Stomach (tissue), 9 donors: ENCODE measurements around the gene LRCH1. TPM values are rescaled to one million over a fixed set of nuclear protein-coding genes. Genes with fewer than 3 reads are reported as not detected.

ENCODE experiments used
- DNase-seq, 2 donors: peaks; one replicate each; pipeline versions ENCODE4 v3.0.0 to v3.0.0-alpha.2; 2013 to 2019
- H3K27ac ChIP-seq, 5 donors: fragments of 200-600 bp in 4 of 5; sonication (generic) in 4 of 5; one replicate each; pipeline ENCODE4 v1.5.1; 2013 to 2019; ENCODE audit warnings: mild to moderate bottlenecking in 1 of 5, moderate library complexity in 1 of 5
- H3K27me3 ChIP-seq, 3 donors: fragments of 200-600 bp; sonication (generic); one replicate each; pipeline ENCODE4 v1.5.1; 2017 to 2019; ENCODE audit warnings: mixed run types in 1 of 3
- H3K36me3 ChIP-seq, 4 donors: fragments of 200-600 bp; sonication (generic); 1 replicate in 3 of 4; 2 replicates in 1 of 4; pipeline ENCODE4 v1.5.1; 2016 to 2019
- H3K4me1 ChIP-seq, 4 donors: fragments of 200-600 bp; sonication (generic); one replicate each; pipeline ENCODE4 v1.5.1; 2016 to 2019
- H3K4me3 ChIP-seq, 4 donors: fragments of 200-600 bp; sonication (generic) in 3 of 4; one replicate each; pipeline ENCODE4 v1.5.1; 2016 to 2019; ENCODE audit warnings: mild to moderate bottlenecking in 1 of 4
- H3K9me3 ChIP-seq, 4 donors: fragments of 200-600 bp; sonication (generic); one replicate each; pipeline ENCODE4 v1.5.1; 2016 to 2019
- EP300 ChIP-seq: sonication (generic); formaldehyde crosslinking; IDR thresholded peaks from one replicate; pipeline ENCODE4 v1.6.1; 2017; ENCODE audit warnings: antibody characterized with exemption
- POLR2A ChIP-seq, 4 donors: fragments of 450-650 bp; IDR thresholded peaks; one replicate each; pipeline ENCODE4 v1.6.1; 2016; ENCODE audit warnings: antibody characterized with exemption in 4 of 4, control low read depth in 2 of 4, mild to moderate bottlenecking in 1 of 4, moderate library complexity in 1 of 4
- POLR2AphosphoS5 ChIP-seq, 3 donors: sonication (generic); formaldehyde crosslinking; IDR thresholded peaks; one replicate each; pipeline ENCODE4 v1.6.1; 2016; ENCODE audit warnings: antibody characterized with exemption in 3 of 3
- WGBS, 5 donors: extraction: QIAGEN DNeasy Blood & Tissue Kit in 3 of 5; methylation state at CpG; one replicate each; pipeline versions ENCODE4 v1.1.5 to v1.1.7; 2013 to 2018; 5-methylcytosine and 5-hydroxymethylcytosine counted together
- intact Hi-C: fragments of 100-400 bp; cut with DNase I; formaldehyde crosslinking; loops from one replicate; pipeline ENCODE4 v1.15.1; 2023; ENCODE audit warnings: low total_unique reads
- polyA plus RNA-seq, 3 donors: library from polyadenylated mRNA; stranded (reverse); fragments of 200-250 nt; gene quantifications; one replicate each; pipeline ENCODE4 v1.2.3, GENCODE V29; 2013
- total RNA-seq, 5 donors: library from RNA; depleted of rRNA; stranded (reverse); fragments of >200 nt; gene quantifications; one replicate each; pipeline versions ENCODE4 v1.1.0 to v1.2.3, GENCODE V29; 2014 to 2016
- TF ChIP-seq, protein P1 (sequence below), 7 experiments: fragments of 450-650 bp in 4 of 7; fragments of 200-600 bp in 3 of 7; sonication (generic) in 3 of 7; IDR thresholded peaks; one replicate each; pipeline ENCODE4 v1.5.1; 2016 to 2019; ENCODE audit warnings: antibody characterized with exemption in 7 of 7, control low read depth in 2 of 7, mild to moderate bottlenecking in 1 of 7
- donor health status: healthy with polysubstance abuse.
- donor health status: Bipolar disorder and iron deficiency.
- donor health status: healthy.

Gene LRCH1
- total and polyA plus RNA-seq, 8 donors = 5.4 to 70.6 (median 19.4) TPM

DNA sequence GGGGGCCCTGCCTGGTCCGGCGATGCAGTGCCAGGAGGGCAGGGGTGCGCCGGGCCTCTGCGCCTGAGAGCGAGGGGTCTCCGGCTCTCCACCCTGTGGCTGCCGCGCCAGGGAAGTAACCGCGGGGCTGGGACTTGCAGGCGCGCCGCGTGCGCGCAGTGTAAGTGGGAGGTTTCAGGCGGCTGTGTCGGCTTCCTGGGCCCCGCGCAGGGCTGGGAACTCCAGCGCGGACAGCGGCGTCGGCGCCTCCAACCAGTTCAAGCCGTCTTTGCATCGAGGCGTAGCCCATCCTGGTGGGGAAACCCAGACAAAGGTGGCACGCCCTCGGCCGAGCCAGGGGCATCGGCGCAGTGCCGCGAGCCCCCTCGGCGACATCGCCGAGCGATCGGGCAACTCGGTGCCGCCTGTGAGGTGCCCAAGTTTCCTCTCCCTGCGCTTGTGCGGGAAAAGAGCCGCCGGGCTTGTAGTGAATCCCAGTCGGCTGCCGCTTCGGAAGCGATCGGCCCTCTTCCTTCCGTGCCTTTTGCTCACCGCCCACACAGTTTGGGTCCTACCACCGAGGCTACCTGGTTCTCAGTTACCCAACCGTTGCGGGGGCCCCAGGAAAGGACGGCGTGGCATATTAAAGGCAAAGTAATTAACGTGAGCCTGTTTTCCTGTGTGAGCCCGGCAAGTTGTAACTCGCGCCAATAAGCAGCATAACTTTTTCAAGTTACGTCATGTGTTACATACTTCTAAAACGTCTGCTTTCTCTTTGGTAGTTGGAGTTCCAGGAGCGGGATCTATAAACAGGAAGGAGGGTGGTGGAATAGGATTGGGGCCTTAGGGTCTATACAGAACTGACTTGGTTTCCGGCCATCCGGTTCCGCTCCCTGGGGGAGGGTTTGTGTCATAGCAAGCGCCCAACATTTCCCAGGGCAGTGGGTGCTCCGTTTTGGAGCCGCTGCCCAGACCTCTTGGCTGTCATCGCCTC lies 1.2 kb downstream of the LRCH1 start:
- intact Hi-C loops = loop anchor here (10.0 kb wide), 1 partner anchor 51 kb away; no protein-coding TSS in a partner anchor
- peak; percentile 71 to 92 for DNase-seq
- H3K27ac ChIP-seq = peak overlapping the region; percentile 85 to 95 (median 95)
- H3K36me3 ChIP-seq = no peaks in the 10 kb centered on the region
- TF ChIP-seq POLR2A (IDR thresholded peaks at IDR 0.05) (no peak), POLR2AphosphoS5 (IDR thresholded peaks at IDR 0.05) (peak; percentile 43 to 71 (median 63))
- TF ChIP-seq, protein P1, sequence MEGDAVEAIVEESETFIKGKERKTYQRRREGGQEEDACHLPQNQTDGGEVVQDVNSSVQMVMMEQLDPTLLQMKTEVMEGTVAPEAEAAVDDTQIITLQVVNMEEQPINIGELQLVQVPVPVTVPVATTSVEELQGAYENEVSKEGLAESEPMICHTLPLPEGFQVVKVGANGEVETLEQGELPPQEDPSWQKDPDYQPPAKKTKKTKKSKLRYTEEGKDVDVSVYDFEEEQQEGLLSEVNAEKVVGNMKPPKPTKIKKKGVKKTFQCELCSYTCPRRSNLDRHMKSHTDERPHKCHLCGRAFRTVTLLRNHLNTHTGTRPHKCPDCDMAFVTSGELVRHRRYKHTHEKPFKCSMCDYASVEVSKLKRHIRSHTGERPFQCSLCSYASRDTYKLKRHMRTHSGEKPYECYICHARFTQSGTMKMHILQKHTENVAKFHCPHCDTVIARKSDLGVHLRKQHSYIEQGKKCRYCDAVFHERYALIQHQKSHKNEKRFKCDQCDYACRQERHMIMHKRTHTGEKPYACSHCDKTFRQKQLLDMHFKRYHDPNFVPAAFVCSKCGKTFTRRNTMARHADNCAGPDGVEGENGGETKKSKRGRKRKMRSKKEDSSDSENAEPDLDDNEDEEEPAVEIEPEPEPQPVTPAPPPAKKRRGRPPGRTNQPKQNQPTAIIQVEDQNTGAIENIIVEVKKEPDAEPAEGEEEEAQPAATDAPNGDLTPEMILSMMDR (IDR thresholded peaks at IDR 0.05) = peak in 3 of 7 experiments; percentile 21 to 33 (median 24)
- peaks cover 11 to 61% (median 35%) of the 10 kb centered on the region in 4 donors for H3K4me1 ChIP-seq
- no peaks in the 10 kb centered on the region for H3K27me3 ChIP-seq
- H3K4me3 ChIP-seq = peak overlapping the region; percentile 90 to 96 (median 94)
- WGBS, 5 donors = 0 to 1% (median 0%) methylated on average over 47 to 75 of the region's 75 CpGs
- H3K9me3 ChIP-seq = no peaks in the 10 kb centered on the region

DNA sequence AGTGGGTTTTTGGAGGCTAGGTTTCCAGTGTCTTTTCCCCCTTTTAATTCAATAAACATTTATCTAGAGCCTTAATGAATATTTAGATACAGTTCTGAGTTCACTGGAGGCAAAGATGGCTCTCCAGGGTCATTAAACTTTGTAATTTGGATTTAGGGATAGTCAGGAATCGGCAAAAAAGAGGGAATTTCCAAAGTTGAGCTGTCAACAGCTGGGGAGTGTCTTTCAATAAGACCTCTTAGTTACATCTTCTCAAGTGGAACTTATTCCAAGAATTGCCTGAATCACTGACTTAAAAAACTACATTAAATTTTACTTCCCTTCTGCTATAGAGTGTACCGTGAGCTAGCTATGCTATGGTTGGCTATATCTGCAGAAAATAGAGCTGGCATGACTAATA lies 2.0 kb downstream of the LRCH1 start:
- peaks cover 11 to 69% (median 39%) of the 10 kb centered on the region in 4 donors for H3K4me1 ChIP-seq
- TF ChIP-seq, protein P1 (IDR thresholded peaks at IDR 0.05) = no peak
- TF ChIP-seq POLR2AphosphoS5 (IDR thresholded peaks at IDR 0.05) (no peak), POLR2A (IDR thresholded peaks at IDR 0.05) (no peak), EP300 (no peak)
- H3K4me3 ChIP-seq = peak overlapping the region; percentile 90 to 96 (median 94)
- intact Hi-C loops = loop anchor here (10.0 kb wide), 1 partner anchor 50 kb away; no protein-coding TSS in a partner anchor
- no peaks in the 10 kb centered on the region for H3K9me3 ChIP-seq
- peak overlapping the region; percentile 85 to 95 (median 95) for H3K27ac ChIP-seq
- no peaks in the 10 kb centered on the region for H3K36me3 ChIP-seq
- DNase-seq = peak in 1 of 2 donors; percentile 52
- WGBS, 5 donors = 6 to 18% (median 10%) methylated on average over 2 of the region's 2 CpGs
- H3K27me3 ChIP-seq = no peaks in the 10 kb centered on the region

DNA sequence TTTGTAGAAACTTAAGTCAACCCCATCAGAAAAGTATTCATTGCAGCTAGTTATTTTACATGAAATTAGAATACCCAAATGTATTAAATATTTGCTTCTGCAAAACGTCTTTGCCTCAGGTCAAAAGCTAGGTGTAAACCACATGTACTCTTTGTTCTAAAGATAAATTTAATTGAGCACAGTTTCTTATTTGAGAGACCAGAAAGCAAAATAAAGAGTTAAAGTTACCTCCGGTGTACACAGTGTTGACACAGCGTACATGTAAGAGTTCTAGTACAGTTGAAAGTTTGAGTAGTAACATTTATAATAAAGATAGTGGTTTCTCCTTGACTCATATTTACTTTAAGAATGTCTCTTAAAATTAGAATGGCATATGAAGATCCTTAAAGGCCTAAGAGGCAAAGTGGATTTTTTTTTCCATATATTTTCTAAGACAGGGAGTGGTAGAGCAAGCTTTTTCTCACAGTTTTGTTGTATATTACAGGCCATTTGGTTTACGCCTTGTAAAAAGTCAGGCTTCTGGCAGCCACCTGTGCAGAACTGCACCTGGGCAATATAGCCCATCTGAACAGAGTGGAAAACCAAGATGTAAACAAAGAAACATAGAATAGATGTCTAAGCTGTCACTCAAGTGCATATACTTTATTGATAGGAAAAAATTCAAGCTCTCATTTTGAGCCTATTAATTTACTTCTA lies 2.9 kb downstream of the LRCH1 start:
- H3K27ac ChIP-seq = peak overlapping the region in 3 of 5 donors; percentile 93 to 95 (median 95)
- WGBS, 5 donors = 18 to 37% (median 25%) methylated on average over 4 of the region's 4 CpGs
- no peaks in the 10 kb centered on the region for H3K27me3 ChIP-seq
- no peaks in the 10 kb centered on the region for H3K36me3 ChIP-seq
- peak overlapping the region; percentile 90 to 96 (median 94) for H3K4me3 ChIP-seq
- intact Hi-C loops = loop anchor here (10.0 kb wide), 1 partner anchor 49 kb away; no protein-coding TSS in a partner anchor
- H3K4me1 ChIP-seq = peaks cover 11 to 75% (median 44%) of the 10 kb centered on the region in 4 donors
- DNase-seq = no peak
- H3K9me3 ChIP-seq = no peaks in the 10 kb centered on the region
- TF ChIP-seq, protein P1 (IDR thresholded peaks at IDR 0.05) = no peak
- TF ChIP-seq POLR2AphosphoS5 (IDR thresholded peaks at IDR 0.05) (no peak), EP300 (no peak), POLR2A (IDR thresholded peaks at IDR 0.05) (no peak)

DNA sequence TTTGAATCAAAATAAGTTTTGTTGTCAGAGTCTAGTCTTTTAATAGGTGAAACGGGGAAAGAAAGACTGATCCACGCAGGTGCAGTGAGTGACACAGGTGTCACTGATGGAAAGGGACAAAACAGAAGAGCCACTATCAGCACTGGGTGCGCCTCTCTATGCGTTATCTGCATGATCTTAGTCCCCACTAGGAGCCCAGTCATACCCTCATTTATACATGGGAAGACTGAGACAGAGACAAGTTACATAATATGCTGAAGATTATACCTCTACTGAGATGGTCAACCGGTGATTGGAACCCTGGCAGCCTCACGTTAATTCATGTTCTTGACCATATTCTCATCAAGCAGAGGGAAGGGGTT lies 3.4 kb downstream of the LRCH1 start:
- Histone ChIP-seq H3K4me1 (peaks cover 13 to 75% (median 44%) of the 10 kb centered on the region in 4 donors), H3K4me3 (no peak overlapping the region), H3K36me3 (no peaks in the 10 kb centered on the region), H3K27ac (peak overlapping the region in 1 of 5 donors; percentile 20), H3K27me3 (no peaks in the 10 kb centered on the region), H3K9me3 (no peaks in the 10 kb centered on the region)
- WGBS, 5 donors = 63 to 71% (median 70%) methylated on average over 6 of the region's 6 CpGs
- intact Hi-C loops = loop anchor here (10.0 kb wide), 1 partner anchor 48 kb away; no protein-coding TSS in a partner anchor
- TF ChIP-seq EP300 (no peak), POLR2A (IDR thresholded peaks at IDR 0.05) (no peak), POLR2AphosphoS5 (IDR thresholded peaks at IDR 0.05) (no peak)
- TF ChIP-seq, protein P1 (IDR thresholded peaks at IDR 0.05) = no peak
- no peak for DNase-seq
